ENCODE results near the gene LSM4. TPM values are rescaled to one million over a fixed set of nuclear protein-coding genes. Genes with fewer than 3 reads are reported as not detected.

The LSM4 gene
- total and polyA plus RNA-seq, 2 of the 4 experiments (the other 2 are of a cell fraction), result 44.8 to 118 TPM

DNA sequence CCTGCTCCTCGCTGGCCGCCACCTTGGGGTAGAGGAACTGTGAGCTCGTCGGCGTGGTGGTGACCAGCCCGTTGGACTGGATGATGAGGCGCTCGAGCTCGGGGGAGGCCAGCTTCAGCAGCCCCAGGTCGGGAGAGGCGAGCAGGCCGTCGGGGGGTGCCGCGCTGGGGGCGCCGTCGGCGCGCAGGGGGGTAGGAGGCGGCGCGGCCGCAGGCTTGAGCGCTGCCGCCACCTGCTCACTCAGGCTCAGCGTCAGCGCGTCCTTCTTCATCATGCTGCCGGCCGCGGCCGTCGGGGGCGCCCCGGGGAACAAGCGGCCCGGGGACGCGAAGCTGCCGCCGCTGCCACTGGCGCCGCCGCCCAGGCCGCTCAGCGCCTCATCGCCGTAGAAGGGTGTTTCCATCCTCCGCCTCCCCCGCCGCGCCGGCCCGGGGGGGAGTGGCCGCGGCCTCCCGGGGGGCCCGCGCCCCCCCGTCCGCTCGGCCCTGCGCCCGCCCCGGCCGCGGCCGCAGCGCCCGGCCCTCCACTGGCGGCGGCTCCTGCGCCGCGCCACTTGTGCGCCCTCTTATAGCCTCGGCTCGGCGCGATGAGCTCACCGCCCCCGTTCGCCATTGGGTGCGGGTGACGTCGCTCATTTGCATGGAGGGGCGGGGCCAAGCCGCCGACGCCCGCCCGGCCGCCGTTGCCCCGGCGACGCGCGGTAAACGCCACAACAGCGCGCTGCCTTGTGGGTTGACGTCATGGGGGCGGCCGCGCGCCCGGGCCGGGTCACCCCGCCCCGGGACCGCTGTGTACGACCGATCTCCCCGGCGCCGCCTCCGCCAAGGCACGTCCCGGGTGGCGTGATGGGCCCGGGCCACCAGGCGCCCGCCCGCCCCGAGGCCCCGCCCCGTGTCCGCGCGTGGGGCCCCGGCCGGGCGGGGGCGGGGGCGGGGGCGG is 41.5 kb downstream of the LSM4 start, which contains the start of gene JUND (continued):
- TF ChIP-seq, protein P1, sequence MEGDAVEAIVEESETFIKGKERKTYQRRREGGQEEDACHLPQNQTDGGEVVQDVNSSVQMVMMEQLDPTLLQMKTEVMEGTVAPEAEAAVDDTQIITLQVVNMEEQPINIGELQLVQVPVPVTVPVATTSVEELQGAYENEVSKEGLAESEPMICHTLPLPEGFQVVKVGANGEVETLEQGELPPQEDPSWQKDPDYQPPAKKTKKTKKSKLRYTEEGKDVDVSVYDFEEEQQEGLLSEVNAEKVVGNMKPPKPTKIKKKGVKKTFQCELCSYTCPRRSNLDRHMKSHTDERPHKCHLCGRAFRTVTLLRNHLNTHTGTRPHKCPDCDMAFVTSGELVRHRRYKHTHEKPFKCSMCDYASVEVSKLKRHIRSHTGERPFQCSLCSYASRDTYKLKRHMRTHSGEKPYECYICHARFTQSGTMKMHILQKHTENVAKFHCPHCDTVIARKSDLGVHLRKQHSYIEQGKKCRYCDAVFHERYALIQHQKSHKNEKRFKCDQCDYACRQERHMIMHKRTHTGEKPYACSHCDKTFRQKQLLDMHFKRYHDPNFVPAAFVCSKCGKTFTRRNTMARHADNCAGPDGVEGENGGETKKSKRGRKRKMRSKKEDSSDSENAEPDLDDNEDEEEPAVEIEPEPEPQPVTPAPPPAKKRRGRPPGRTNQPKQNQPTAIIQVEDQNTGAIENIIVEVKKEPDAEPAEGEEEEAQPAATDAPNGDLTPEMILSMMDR (conservative IDR thresholded peaks at IDR 0.05; ENCODE audit: low read depth, low read length), result 0 out of 2 replicates have a peak, but pooled peaks have one; percentile 17
- TF ChIP-seq, protein P2, sequence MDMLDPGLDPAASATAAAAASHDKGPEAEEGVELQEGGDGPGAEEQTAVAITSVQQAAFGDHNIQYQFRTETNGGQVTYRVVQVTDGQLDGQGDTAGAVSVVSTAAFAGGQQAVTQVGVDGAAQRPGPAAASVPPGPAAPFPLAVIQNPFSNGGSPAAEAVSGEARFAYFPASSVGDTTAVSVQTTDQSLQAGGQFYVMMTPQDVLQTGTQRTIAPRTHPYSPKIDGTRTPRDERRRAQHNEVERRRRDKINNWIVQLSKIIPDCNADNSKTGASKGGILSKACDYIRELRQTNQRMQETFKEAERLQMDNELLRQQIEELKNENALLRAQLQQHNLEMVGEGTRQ (IDR thresholded peaks at IDR 0.05; ENCODE audit: low read depth, low read length), result peak; percentile 22; the same call in 1 of the 2 replicates

All from IMR-90 (cell line).